Adipocyte (in vitro differentiated cells): Measurements from ENCODE around the gene FAM200C.

Source experiments
- DNase-seq: peaks from one replicate; pipeline ENCODE4 v3.0.0-alpha.2; 2015; ENCODE audit warnings: low read depth
- H3K27me3 ChIP-seq: replicated peaks from 2 replicates; pipeline ENCODE4 v1.7.0; 2013; ENCODE audit warnings: mild to moderate bottlenecking, low read length, moderate library complexity; ENCODE audit not compliant: control insufficient read depth, insufficient read depth
- H3K36me3 ChIP-seq: 2 replicates; pipeline ENCODE4 v1.7.0; 2013; ENCODE audit warnings: low read length, mild to moderate bottlenecking, moderate library complexity; ENCODE audit not compliant: control insufficient read depth, insufficient read depth, severe bottlenecking
- H3K4me1 ChIP-seq: 2 replicates; pipeline ENCODE4 v1.7.0; 2013; ENCODE audit warnings: mild to moderate bottlenecking, low read length, moderate library complexity; ENCODE audit not compliant: control insufficient read depth, insufficient read depth
- H3K4me3 ChIP-seq: 2 replicates; pipeline ENCODE4 v1.7.0; 2013; ENCODE audit warnings: mild to moderate bottlenecking, low read length, moderate library complexity
- H3K9ac ChIP-seq: 2 replicates; pipeline ENCODE4 v1.7.0; 2013; ENCODE audit warnings: mild to moderate bottlenecking, low read length, moderate library complexity
- H3K9me3 ChIP-seq: 2 replicates; pipeline ENCODE4 v1.7.0; 2013; ENCODE audit warnings: mild to moderate bottlenecking, low read length, moderate library complexity; ENCODE audit not compliant: control insufficient read depth

Gene FAM200C

DNA sequence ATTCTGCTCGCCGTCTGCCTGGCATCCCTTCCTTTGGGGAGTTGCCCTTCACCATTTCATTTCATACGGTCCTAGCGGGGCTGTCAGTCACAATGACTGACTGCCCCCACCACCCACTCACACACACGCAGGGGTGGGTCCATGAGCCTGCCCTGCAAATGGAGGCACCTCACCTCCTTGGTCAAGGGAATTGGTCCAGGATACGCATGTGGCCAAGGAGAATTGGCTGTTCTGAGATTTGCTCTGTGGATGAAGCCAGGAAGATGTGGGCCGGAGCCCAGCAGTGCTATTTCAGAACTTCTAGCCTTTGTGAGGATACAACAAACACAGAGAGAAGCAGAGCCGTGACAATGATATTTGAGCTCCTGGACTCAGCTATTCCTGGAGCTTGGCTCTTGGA, 46.5 kb downstream of the FAM200C start:
- peaks cover 4% of the 10 kb centered on the region for H3K27me3 ChIP-seq
- no peak overlapping the region for H3K9ac ChIP-seq
- peaks cover 12% of the 10 kb centered on the region for H3K4me1 ChIP-seq
- peak; percentile 32 for DNase-seq
- no peak overlapping the region for H3K4me3 ChIP-seq
- H3K9me3 ChIP-seq, result no peaks in the 10 kb centered on the region
- no peaks in the 10 kb centered on the region for H3K36me3 ChIP-seq

GRCh38 chr5:160352308-160352707, 47.5 kb downstream of the FAM200C start:
- Histone ChIP-seq H3K9ac (no peak overlapping the region), H3K4me1 (peaks cover 2% of the 10 kb centered on the region), H3K27me3 (peaks cover 4% of the 10 kb centered on the region), H3K9me3 (no peaks in the 10 kb centered on the region), H3K36me3 (no peaks in the 10 kb centered on the region), H3K4me3 (no peak overlapping the region)
- DNase-seq, result no peak

- no peaks in the 10 kb centered on the region for H3K27me3 ChIP-seq
- H3K4me1 ChIP-seq, result peaks cover 3% of the 10 kb centered on the region
- H3K9ac ChIP-seq, result no peak overlapping the region
- no peak overlapping the region for H3K4me3 ChIP-seq
- no peak for DNase-seq
- no peaks in the 10 kb centered on the region for H3K36me3 ChIP-seq
- no peaks in the 10 kb centered on the region for H3K9me3 ChIP-seq
Measured at GRCh38 chr5:160349935-160350303, 49.9 kb downstream of the FAM200C start.

DNA sequence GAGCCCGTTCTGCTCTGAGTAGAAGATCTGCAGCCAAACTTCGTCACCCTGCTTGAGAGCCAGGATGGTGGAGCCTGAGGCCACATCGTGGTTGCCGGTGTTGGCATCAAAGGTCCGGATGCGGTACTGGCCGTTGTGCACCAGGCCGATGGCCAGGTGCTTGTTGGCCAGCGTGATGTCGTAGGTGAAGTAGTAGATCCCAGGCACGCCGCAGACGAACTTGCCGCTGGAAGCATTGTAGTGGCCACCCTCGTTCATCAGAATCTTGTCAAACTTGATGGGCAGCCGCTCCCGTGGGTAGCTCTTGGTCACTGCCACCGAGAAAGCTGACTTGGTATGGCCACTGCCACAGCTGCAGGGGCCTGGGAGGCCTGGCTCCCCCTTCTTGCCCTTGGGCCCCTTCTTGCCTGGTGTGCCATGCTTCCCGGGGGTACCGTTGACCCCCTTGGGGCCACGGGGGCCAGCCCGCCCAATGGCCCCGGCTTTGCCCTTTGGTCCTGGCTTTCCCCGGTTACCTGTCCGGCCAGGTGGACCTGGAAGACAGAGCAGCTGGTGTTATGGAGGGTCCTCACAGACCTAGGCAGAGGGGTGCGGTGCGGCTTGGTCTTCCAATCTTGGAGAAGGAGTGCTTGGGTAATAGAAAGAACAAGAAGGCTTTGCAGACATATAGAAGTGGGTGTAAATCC, 50.5 kb downstream of the FAM200C start:
- H3K9me3 ChIP-seq, result no peaks in the 10 kb centered on the region
- H3K4me1 ChIP-seq, result peaks cover 3% of the 10 kb centered on the region
- H3K27me3 ChIP-seq, result no peaks in the 10 kb centered on the region
- H3K36me3 ChIP-seq, result no peaks in the 10 kb centered on the region
- no peak for DNase-seq
- H3K4me3 ChIP-seq, result no peak overlapping the region
- H3K9ac ChIP-seq, result no peak overlapping the region

DNA sequence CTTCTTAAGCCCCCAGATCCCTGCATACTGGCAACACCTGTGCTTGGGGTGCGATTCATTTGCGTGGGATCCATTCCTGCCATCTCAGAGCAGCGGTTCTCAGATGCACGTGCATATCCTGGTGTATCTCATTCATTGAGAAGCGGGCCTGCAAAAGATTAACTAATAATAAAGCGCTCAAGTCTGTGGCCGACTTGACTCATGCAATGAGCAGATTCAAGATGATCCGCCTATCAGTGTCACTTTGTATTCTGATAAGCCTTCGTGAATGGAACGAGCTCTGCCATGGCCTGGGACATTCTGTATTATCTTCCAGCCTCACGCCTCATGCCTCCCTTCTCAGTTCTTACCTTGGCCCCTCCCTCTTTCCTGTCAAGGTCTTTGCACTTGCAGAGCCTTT, 51.8 kb downstream of the FAM200C start:
- Histone ChIP-seq H3K9ac (no peak overlapping the region), H3K27me3 (no peaks in the 10 kb centered on the region), H3K9me3 (no peaks in the 10 kb centered on the region), H3K4me1 (peaks cover 3% of the 10 kb centered on the region), H3K36me3 (no peaks in the 10 kb centered on the region), H3K4me3 (no peak overlapping the region)
- no peak for DNase-seq

GRCh38 chr5:160347448-160347847, 52.4 kb downstream of the FAM200C start:
- H3K9ac ChIP-seq, result no peak overlapping the region
- H3K9me3 ChIP-seq, result no peaks in the 10 kb centered on the region
- DNase-seq, result no peak
- no peak overlapping the region for H3K4me3 ChIP-seq
- peaks cover 9% of the 10 kb centered on the region for H3K4me1 ChIP-seq
- H3K36me3 ChIP-seq, result no peaks in the 10 kb centered on the region
- H3K27me3 ChIP-seq, result no peaks in the 10 kb centered on the region
